Adrenal gland (tissue), 5 donors: ENCODE data around the gene PRKN.

ENCODE experiments used
- CTCF ChIP-seq, 6 experiments: fragments of 450-650 bp in 4 of 6; fragments of 200-600 bp in 2 of 6; sonication (generic) in 1 of 6; IDR thresholded peaks; 1 replicate in 5 of 6; 2 replicates in 1 of 6; pipeline versions ENCODE4 v1.5.1 to v1.8.0; 2016 to 2021; ENCODE audit warnings: antibody characterized with exemption in 6 of 6, mild to moderate bottlenecking in 2 of 6, moderate library complexity in 1 of 6
- POLR2A ChIP-seq, 2 donors: fragments of 450-650 bp; IDR thresholded peaks; one replicate each; pipeline ENCODE4 v1.6.1; 2017; ENCODE audit warnings: antibody characterized with exemption in 2 of 2, mild to moderate bottlenecking in 2 of 2, moderate library complexity in 1 of 2
- donor health status: DM: no; HTN: no; CAD: no.

- no peak for TF ChIP-seq CTCF (IDR thresholded peaks at IDR 0.05)
- TF ChIP-seq POLR2A (IDR thresholded peaks at IDR 0.05) = no peak
Observed at GRCh38 chr6:162671580-162672165, 55.9 kb downstream of the PRKN start.
